Stimulated activated CD4-positive, alpha-beta T cell treated with anti-CD3 and anti-CD28 coated beads, Interleukin-12 subunit alpha, Interleukin-12 subunit beta, amount 100 ng/mL, for 48 hours (primary cell): ENCODE results near the gene CHAF1A.

ENCODE experiments used
- DNase-seq, 3 donors: peaks; one replicate each; pipeline ENCODE4 v3.0.0-alpha.2; 2020; ENCODE audit warnings: low read depth in 2 of 3, low spot score in 1 of 3

CHAF1A gene

GRCh38 chr19:4482721-4483364 is 80.4 kb downstream of the CHAF1A start:
- DNase-seq = no peak

GRCh38 chr19:4483385-4483784 is 80.9 kb downstream of the CHAF1A start:
- DNase-seq = no peak

GRCh38 chr19:4487572-4487971 is 85.1 kb downstream of the CHAF1A start:
- DNase-seq = no peak

DNA sequence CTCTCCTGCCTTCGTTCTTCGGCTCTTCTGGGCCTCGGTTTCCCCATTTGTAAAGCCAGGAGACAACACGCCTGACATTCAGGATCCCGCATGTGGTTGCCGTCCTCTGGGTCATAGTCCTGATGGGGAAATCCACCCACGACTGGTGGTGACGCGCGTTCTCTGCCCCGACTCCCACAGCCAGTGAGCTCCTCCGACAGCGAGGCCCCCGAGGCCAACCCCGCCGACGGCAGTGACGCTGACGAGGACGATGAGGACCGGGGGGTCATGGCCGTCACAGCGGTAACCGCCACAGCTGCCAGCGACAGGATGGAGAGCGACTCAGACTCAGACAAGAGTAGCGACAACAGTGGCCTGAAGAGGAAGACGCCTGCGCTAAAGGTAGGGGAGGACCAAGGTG is 86.1 kb downstream of the CHAF1A start:
- DNase-seq = no peak

- DNase-seq = no peak
Observed at GRCh38 chr19:4491446-4491845, 89.0 kb downstream of the CHAF1A start.

- DNase-seq = no peak
Observed at GRCh38 chr19:4492337-4493103, 90.1 kb downstream of the CHAF1A start.
